Vagina (tissue), 2 donors: ENCODE measurements around the gene C5orf46.

Experiments used
- POLR2A ChIP-seq, 2 donors: fragments of 450-650 bp; IDR thresholded peaks; one replicate each; pipeline ENCODE4 v1.6.1; 2017; ENCODE audit warnings: antibody characterized with exemption in 2 of 2, mild to moderate bottlenecking in 2 of 2, moderate library complexity in 2 of 2
- POLR2AphosphoS5 ChIP-seq, 2 donors: sonication (generic); formaldehyde crosslinking; IDR thresholded peaks; one replicate each; pipeline ENCODE4 v1.9.0; 2017; ENCODE audit warnings: antibody characterized with exemption in 2 of 2, mild to moderate bottlenecking in 2 of 2, low read depth in 1 of 2; ENCODE audit not compliant: insufficient read depth in 1 of 2
- TF ChIP-seq, protein P1 (sequence below), 3 experiments: fragments of 450-650 bp in 2 of 3; fragments of 200-600 bp in 1 of 3; sonication (generic) in 1 of 3; IDR thresholded peaks; one replicate each; pipeline ENCODE4 v1.5.1; 2017 to 2019; ENCODE audit warnings: antibody characterized with exemption in 3 of 3, mild to moderate bottlenecking in 2 of 3, moderate library complexity in 2 of 3

- TF ChIP-seq, protein P1, sequence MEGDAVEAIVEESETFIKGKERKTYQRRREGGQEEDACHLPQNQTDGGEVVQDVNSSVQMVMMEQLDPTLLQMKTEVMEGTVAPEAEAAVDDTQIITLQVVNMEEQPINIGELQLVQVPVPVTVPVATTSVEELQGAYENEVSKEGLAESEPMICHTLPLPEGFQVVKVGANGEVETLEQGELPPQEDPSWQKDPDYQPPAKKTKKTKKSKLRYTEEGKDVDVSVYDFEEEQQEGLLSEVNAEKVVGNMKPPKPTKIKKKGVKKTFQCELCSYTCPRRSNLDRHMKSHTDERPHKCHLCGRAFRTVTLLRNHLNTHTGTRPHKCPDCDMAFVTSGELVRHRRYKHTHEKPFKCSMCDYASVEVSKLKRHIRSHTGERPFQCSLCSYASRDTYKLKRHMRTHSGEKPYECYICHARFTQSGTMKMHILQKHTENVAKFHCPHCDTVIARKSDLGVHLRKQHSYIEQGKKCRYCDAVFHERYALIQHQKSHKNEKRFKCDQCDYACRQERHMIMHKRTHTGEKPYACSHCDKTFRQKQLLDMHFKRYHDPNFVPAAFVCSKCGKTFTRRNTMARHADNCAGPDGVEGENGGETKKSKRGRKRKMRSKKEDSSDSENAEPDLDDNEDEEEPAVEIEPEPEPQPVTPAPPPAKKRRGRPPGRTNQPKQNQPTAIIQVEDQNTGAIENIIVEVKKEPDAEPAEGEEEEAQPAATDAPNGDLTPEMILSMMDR (IDR thresholded peaks at IDR 0.05) = no peak
- TF ChIP-seq POLR2A (IDR thresholded peaks at IDR 0.05) (no peak), POLR2AphosphoS5 (IDR thresholded peaks at IDR 0.05; ENCODE audit: insufficient read depth in 1 of 2, low read depth in 1 of 2) (no peak)
Observed at GRCh38 chr5:147895864-147896263, 10.5 kb downstream of the C5orf46 start.
